ENCODE data around the gene TRPM8. TPM values are rescaled to one million over a fixed set of nuclear protein-coding genes. Genes with fewer than 3 reads are reported as not detected.
A peak's percentile ranks its signal among the peaks of the same experiment; 100 is the strongest.

TRPM8 gene
- total RNA-seq, 3 donors from 2014 or later (not counting 1 experiment from before 2014, with no cell fraction given), result not detected

GRCh38 chr2:234026693-234027254, 109.6 kb downstream of the TRPM8 start:
- Histone ChIP-seq H3K4me1 (ENCODE audit: control insufficient read depth, insufficient read depth, low read length) (peaks cover 62% of the 10 kb centered on the region), H3K4me3 (ENCODE audit: low read length) (no peak overlapping the region), H3K36me3 (ENCODE audit: control insufficient read depth, insufficient read depth, low read length) (no peaks in the 10 kb centered on the region), H3K27me3 (ENCODE audit: control insufficient read depth, insufficient read depth, low read length) (no peaks in the 10 kb centered on the region), H3K9me3 (ENCODE audit: control insufficient read depth, insufficient read depth, low read length) (peaks cover 5% of the 10 kb centered on the region), H3K27ac (ENCODE audit: low read length) (peak overlapping the region; percentile 88)
- DNase-seq, result peak in 1 of 2 donors; percentile 59
- peak in 2 of 3 donors; percentile 45 to 58 for ATAC-seq
- H3K4me1 Mint-ChIP-seq, result peaks cover 63 to 80% of the 10 kb centered on the region in 2 donors
- peak overlapping the region; percentile 88 for H3K4me3 Mint-ChIP-seq
- H3K27me3 Mint-ChIP-seq (ENCODE audit: low read depth in 2 of 2), result no peaks in the 10 kb centered on the region
- no peak for TF ChIP-seq CTCF (IDR thresholded peaks at IDR 0.05)
- intact Hi-C loops (cut with micrococcal nuclease), result no loop called here
- peaks cover 5 to 8% of the 10 kb centered on the region in 2 donors for H3K9me3 Mint-ChIP-seq
- H3K36me3 Mint-ChIP-seq, result no peaks in the 10 kb centered on the region
- WGBS (ENCODE audit: insufficient coverage), result 44% methylated on average over 9 of the region's 10 CpGs
- peak overlapping the region; percentile 85 to 91 for H3K27ac Mint-ChIP-seq

GRCh38 chr2:234027641-234028040, 110.5 kb downstream of the TRPM8 start:
- H3K27ac Mint-ChIP-seq, result peak overlapping the region; percentile 85 to 91
- H3K9me3 ChIP-seq (ENCODE audit: control insufficient read depth, insufficient read depth, low read length), result peaks cover 2% of the 10 kb centered on the region
- WGBS (ENCODE audit: insufficient coverage), result 65% methylated on average over 1 of the region's 1 CpG
- peaks cover 65 to 83% of the 10 kb centered on the region in 2 donors for H3K4me1 Mint-ChIP-seq
- H3K9me3 Mint-ChIP-seq, result peaks cover 5% of the 10 kb centered on the region in 2 donors
- no peaks in the 10 kb centered on the region for H3K36me3 ChIP-seq (ENCODE audit: control insufficient read depth, insufficient read depth, low read length)
- no peaks in the 10 kb centered on the region for H3K27me3 ChIP-seq (ENCODE audit: control insufficient read depth, insufficient read depth, low read length)
- H3K36me3 Mint-ChIP-seq, result no peaks in the 10 kb centered on the region
- H3K27ac ChIP-seq (ENCODE audit: low read length), result peak overlapping the region; percentile 88
- TF ChIP-seq CTCF (IDR thresholded peaks at IDR 0.05), result no peak
- peak overlapping the region; percentile 88 for H3K4me3 Mint-ChIP-seq
- DNase-seq (no peak), ATAC-seq (no peak)
- H3K27me3 Mint-ChIP-seq (ENCODE audit: low read depth in 2 of 2), result no peaks in the 10 kb centered on the region
- intact Hi-C loops (cut with micrococcal nuclease), result no loop called here
- H3K4me3 ChIP-seq (ENCODE audit: low read length), result no peak overlapping the region
- H3K4me1 ChIP-seq (ENCODE audit: control insufficient read depth, insufficient read depth, low read length), result peaks cover 67% of the 10 kb centered on the region

- intact Hi-C loops (cut with micrococcal nuclease), result no loop called here
- no peak overlapping the region for H3K27ac ChIP-seq (ENCODE audit: low read length)
- Mint-ChIP-seq H3K4me1 (peaks cover 81 to 82% of the 10 kb centered on the region in 2 donors), H3K27me3 (ENCODE audit: low read depth in 2 of 2) (no peaks in the 10 kb centered on the region), H3K4me3 (no peak overlapping the region), H3K36me3 (peaks cover 11% of the 10 kb centered on the region), H3K9me3 (peaks cover 8 to 10% of the 10 kb centered on the region in 2 donors), H3K27ac (no peak overlapping the region)
- H3K4me1 ChIP-seq (ENCODE audit: control insufficient read depth, insufficient read depth, low read length), result peaks cover 67% of the 10 kb centered on the region
- DNase-seq (no peak), ATAC-seq (no peak)
- no peaks in the 10 kb centered on the region for H3K27me3 ChIP-seq (ENCODE audit: control insufficient read depth, insufficient read depth, low read length)
- no peak overlapping the region for H3K4me3 ChIP-seq (ENCODE audit: low read length)
- no peaks in the 10 kb centered on the region for H3K36me3 ChIP-seq (ENCODE audit: control insufficient read depth, insufficient read depth, low read length)
- no peak for TF ChIP-seq CTCF (IDR thresholded peaks at IDR 0.05)
- peaks cover 7% of the 10 kb centered on the region for H3K9me3 ChIP-seq (ENCODE audit: control insufficient read depth, insufficient read depth, low read length)
- WGBS (ENCODE audit: insufficient coverage), result 93% methylated on average over 1 of the region's 4 CpGs
Measured at GRCh38 chr2:234029150-234029733, 112.1 kb downstream of the TRPM8 start.

Data from natural killer cell (primary cell).